ENCODE results near the gene GNPTAB. TPM values are rescaled to one million over a fixed set of nuclear protein-coding genes. Genes with fewer than 3 reads are reported as not detected.

Gene GNPTAB
- total and polyA plus RNA-seq, 11 donors = 18.0 to 61.2 (median 44.9) TPM

GRCh38 chr12:101854747-101855146 is 24.0 kb upstream of the GNPTAB start:
- intact Hi-C loops (cut with DNase I) = no loop called here
- 92 to 96% (median 95%) methylated on average over 1 of the region's 1 CpG for WGBS, 4 donors
- DNase-seq = no peak
- Histone ChIP-seq H3K36me3 (no peaks in the 10 kb centered on the region), H3K4me1 (peaks cover 0 to 53% (median 2%) of the 10 kb centered on the region in 12 donors), H3K4me3 (no peak overlapping the region), H3K27ac (peak overlapping the region in 2 of 12 donors; percentile 18 to 26), H3K9me3 (no peaks in the 10 kb centered on the region), H3K27me3 (no peaks in the 10 kb centered on the region)
- no peak for ATAC-seq
- TF ChIP-seq CTCF (IDR thresholded peaks at IDR 0.05) = no peak
- no peak for TF ChIP-seq POLR2A (IDR thresholded peaks at IDR 0.05)

GRCh38 chr12:101852998-101853397 is 22.2 kb upstream of the GNPTAB start:
- ATAC-seq (no peak), DNase-seq (no peak)
- Histone ChIP-seq H3K27ac (no peak overlapping the region), H3K36me3 (no peaks in the 10 kb centered on the region), H3K9me3 (no peaks in the 10 kb centered on the region), H3K4me1 (peaks cover 0 to 43% (median 2%) of the 10 kb centered on the region in 12 donors), H3K4me3 (no peak overlapping the region), H3K27me3 (no peaks in the 10 kb centered on the region)
- TF ChIP-seq CTCF (IDR thresholded peaks at IDR 0.05) (no peak), POLR2A (IDR thresholded peaks at IDR 0.05) (no peak)
- intact Hi-C loops (cut with DNase I) = no loop called here

- 81 to 86% (median 84%) methylated on average over 1 of the region's 1 CpG for WGBS, 4 donors
- ATAC-seq (peak in 1 of 4 donors; percentile 31), DNase-seq (no peak)
- peaks cover 0 to 19% (median 0%) of the 10 kb centered on the region in 12 donors for H3K4me1 ChIP-seq
- no peaks in the 10 kb centered on the region for H3K27me3 ChIP-seq
- H3K36me3 ChIP-seq = no peaks in the 10 kb centered on the region
- H3K9me3 ChIP-seq = no peaks in the 10 kb centered on the region
- TF ChIP-seq CTCF (IDR thresholded peaks at IDR 0.05) = no peak
- TF ChIP-seq POLR2A (IDR thresholded peaks at IDR 0.05) = no peak
- intact Hi-C loops (cut with DNase I) = no loop called here
- no peak overlapping the region for H3K27ac ChIP-seq
- H3K4me3 ChIP-seq = no peak overlapping the region
Observed at GRCh38 chr12:101850199-101850598, 19.4 kb upstream of the GNPTAB start.

- H3K4me3 ChIP-seq = no peak overlapping the region
- WGBS, 4 donors = 66 to 74% (median 73%) methylated on average over 5 of the region's 5 CpGs
- H3K36me3 ChIP-seq = no peaks in the 10 kb centered on the region
- no peaks in the 10 kb centered on the region for H3K27me3 ChIP-seq
- DNase-seq = no peak
- TF ChIP-seq POLR2A (IDR thresholded peaks at IDR 0.05) = no peak
- no peak for TF ChIP-seq CTCF (IDR thresholded peaks at IDR 0.05)
- peaks cover 0 to 10% (median 0%) of the 10 kb centered on the region in 12 donors for H3K4me1 ChIP-seq
- H3K27ac ChIP-seq = no peak overlapping the region
- no peak for ATAC-seq
- no peaks in the 10 kb centered on the region for H3K9me3 ChIP-seq
- intact Hi-C loops (cut with DNase I) = no loop called here
Observed at GRCh38 chr12:101847325-101847724, 16.6 kb upstream of the GNPTAB start.
